ENCODE data around the gene GCNA.
"Not testable (repeated sequence)": the region's sequence is repeated elsewhere in the genome, so short reads cannot be mapped to it uniquely, and the experiment has no call there.

Gene GCNA

DNA sequence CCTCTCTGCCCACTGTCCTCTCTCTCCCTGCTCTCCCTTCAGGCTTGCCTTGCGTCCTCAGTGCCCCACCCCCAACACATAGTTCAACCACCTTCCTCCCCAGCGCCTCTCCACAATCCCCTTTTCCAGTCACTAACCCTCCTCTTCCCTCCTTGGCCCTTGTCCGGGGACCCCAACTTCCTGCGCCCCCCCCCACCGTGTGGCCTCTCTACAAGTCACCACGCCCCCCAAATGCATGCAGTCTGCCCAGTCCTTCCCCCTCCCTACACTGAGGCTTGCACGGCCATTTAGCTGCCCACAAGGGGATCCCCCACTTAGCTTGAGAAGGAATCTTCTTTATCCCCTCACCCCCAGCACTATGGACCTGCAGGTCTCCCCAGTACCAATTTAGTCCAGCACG lies 39.5 kb downstream of the GCNA start:
- no peak for DNase-seq

- DNase-seq, result no peak
These were observed 40.1 kb downstream of the GCNA start, which contains the start of gene CXCR3 for GRCh38 chrX:71618303-71618721. Gene CXCR3 (minus strand): TSS chrX:71618511. CDS start chrX:71618449, 62 bp downstream.

DNA sequence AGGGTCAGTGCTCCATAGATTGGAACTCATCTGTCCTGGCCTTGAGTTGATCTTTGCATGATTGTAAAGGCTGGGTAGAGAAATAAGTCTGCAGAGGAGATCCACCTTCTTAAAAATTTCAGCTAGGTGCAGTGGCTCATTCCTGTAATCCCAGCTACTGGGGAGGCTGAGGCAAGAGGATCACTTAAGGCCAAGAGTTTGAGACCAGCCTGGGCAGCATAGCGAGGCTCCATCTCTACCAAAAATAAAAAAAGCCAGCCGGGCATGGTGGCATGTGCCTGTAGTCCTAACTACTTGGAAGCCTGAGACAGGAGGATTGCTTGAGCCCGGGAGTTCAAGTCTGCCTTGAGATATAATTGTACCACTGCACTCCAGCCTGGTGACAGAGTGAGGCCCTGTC lies 40.5 kb downstream of the GCNA start:
- DNase-seq, result no peak

- DNase-seq, result no peak
These were observed 41.0 kb downstream of the GCNA start for GRCh38 chrX:71619193-71619592.

DNA sequence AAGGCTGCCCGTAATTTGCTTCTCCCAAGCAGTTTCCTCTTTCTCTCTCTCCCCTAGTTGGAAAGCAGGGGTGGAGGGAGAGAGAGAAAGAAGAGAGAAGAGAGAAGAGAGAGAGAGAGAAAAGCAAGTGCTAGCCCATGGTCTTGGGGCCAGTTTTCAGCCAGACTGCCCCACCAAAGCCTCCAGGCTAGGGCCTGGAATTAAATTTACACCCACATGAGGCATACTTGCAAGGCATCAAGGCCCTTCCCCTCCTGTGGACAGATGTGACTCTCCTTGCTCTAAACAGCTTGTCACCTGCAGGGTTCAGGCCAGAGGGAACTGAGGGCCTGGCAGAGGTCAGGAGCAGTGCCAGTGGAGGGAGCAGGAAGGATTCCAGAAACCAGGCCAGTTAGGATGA lies 41.7 kb downstream of the GCNA start:
- DNase-seq, result no peak

DNA sequence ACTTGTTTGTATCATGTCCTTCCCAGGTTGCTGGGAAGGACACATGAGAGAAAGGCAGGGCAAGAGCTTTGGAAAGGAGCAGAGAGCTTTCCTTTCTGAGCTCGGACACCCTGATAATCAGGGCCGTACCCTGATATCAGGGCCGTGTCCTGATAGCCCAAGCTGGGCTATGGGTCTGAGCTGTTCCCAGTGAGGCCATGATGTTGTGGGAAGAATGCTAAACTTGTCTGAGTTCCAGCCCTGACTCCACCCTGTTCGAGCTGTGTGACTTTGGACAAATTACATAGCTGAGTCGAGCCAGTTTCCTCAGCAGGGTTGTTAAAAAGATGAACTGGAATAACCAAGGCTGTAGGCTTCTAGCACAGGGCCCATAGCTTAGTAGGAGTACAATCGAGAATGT lies 43.4 kb downstream of the GCNA start:
- no peak for DNase-seq

DNA sequence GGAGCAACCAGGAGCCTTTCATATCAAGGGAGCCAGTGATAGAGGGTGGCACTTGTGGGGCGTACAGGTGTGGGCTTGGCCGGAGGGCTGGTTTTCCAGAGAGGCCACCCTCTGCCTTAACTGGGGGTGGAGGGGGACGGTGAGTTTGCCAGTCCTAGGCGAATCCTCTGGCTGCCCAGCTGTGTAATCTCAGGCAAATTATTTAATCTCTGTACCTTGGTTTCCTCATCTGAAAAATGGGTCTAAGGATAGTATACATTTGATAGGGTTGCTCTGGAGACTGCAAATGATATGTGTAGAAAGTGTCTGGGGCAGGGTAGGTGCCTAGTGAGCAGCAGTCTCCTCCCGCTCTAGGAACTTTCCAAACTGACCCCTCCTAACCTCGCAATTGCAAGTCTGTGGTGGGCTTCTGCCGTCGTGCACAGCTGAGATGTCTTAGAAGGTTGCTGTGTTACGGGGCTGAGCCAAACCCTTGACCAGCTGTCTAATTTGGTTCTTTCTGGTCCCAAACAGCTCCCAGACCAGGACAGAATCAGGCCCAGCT lies 43.9 kb downstream of the GCNA start:
- no peak for DNase-seq

GRCh38 chrX:71622576-71623450 lies 44.6 kb downstream of the GCNA start:
- DNase-seq, result no peak

GRCh38 chrX:71623714-71624113 lies 45.5 kb downstream of the GCNA start:
- DNase-seq, result no peak

DNA sequence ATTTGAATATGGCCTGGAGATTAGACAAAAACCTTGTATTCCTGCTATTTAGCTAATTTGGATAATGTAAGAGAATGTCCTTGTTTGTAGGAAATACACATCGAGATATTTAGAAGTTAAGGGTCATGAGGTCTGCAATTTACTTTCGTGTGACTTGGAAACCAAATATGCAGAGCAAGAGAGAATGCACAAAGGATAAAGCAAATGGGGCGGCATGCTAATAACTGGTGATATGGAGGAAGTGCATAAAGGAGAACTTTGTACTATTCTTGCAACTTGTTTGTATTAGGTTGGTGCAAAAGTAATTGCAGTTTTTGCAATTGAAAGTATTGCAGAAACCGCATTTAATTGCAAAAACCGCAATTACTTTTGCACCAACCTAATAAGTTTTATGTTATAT lies 47.2 kb downstream of the GCNA start:
- no peak for DNase-seq

DNA sequence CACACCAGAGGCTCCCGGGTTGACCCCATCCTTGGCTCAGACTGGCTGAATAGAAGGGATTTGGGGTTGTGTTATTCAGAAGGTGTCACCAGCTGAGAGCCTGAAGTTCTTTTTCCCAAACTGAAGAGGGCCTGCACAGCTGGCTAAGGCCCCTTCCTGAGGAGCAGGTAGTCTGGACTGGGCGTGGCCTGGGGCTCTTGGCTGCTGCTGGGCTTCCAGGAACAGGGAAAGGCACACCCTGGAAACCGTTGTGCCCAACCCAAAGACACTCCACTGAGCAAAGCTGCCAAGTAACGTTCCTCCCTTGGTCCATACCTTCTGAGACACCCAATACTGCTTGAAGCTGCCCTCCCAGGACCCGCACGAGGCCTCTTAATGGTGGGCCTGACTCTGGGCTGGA lies 48.3 kb downstream of the GCNA start:
- DNase-seq, result no peak

DNA sequence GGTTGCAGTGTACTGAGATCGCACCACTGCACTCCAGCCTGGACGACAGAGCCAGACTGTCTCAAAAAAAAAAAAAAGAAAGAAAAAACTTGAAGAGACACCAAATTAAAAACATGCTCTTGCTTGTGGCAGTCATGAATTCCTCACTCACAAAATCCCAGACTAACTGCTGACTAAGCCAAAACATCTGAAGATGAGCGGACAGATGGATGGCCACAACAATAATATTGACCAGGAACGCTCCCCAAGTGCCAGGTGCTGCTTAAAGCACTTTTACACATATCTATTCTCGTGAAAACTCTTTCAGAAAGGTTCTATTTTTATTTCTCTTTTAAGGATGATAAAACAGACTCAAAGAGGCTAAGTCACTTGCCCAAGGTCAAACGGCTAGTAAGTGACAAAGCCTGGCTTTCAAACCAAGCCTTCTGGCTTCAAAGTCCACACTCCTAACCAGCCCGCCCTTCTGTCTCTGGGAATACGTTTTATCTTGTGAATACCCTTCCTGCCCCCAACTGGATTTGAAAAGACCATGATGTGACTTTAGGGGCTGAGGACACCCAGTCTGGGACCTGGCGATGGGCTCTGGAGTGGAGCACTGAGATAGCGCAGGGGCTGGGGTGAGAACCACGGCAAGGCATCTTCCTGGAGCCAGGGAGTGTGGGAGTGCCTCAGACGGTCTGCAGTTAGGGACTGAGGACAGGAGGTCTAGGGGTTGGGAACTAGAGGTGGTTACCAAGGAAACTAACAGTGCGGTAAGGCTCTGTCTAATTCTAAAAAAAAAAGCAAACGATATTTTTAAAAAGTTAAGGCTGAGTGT lies 49.6 kb downstream of the GCNA start:
- no peak for DNase-seq

GRCh38 chrX:71629467-71629866 lies 51.2 kb downstream of the GCNA start:
- DNase-seq, result no peak

GRCh38 chrX:71632923-71633657 lies 54.9 kb downstream of the GCNA start:
- no peak for DNase-seq

DNA sequence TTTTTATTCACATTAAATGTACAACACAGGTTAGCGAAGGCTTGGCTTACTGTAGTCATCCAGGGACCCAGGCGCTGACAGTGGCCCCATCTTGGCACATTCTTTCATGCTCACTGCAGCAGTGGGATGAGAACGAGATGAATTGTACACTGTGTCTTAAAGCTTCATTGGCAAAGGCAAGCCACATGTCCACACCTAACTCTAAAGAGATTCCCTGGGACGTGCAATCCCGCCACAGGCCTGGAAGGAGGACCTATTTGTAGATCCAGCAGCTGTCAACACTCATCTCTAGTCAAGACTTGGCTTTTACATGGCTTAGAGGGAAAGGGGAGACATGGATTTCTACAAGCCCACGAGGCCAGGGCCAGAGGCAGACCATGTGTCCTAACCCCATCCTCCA lies 56.1 kb downstream of the GCNA start:
- DNase-seq, result no peak

GRCh38 chrX:71636438-71637252 lies 58.4 kb downstream of the GCNA start:
- DNase-seq, result no peak

GRCh38 chrX:71637253-71637618 lies 59.0 kb downstream of the GCNA start:
- DNase-seq, result no peak

DNA sequence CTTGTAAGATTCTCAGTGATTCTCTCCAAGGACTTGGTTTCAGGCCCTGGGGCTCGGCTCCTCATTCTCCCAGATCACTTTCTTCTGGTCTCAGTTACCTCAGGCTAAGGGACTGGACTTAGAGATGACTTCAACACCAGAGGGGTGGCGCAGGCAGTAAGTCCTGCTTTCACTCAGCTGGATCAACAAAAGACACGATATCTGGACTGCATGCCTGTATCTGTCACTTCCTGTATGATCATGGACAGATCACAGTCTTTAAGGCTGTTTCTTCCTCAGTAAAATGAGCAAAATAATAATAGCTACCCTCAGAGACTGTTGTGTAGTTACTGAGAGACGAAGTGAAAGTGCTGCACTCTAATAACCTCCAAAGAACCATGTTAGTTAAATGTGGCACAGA lies 59.6 kb downstream of the GCNA start:
- no peak for DNase-seq

DNA sequence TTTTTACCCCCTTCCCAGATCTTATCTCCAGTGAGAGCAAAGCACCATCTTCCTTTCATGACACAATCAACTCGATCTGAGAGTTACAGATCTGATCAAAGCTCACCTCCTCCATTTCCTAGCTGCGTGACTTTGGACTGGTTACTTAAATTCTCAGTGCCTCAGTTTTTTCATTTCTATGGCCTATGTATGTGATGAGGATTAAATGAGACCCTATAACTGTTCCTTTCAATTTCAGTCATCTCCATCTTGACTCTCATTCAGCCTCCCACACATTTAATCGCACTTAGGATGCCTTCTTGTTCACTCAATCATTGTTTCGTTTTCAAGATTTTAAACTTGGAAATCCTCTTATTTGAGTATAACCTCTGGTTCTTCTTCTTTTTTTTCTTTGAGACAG lies 60.2 kb downstream of the GCNA start:
- DNase-seq, result no peak

DNA sequence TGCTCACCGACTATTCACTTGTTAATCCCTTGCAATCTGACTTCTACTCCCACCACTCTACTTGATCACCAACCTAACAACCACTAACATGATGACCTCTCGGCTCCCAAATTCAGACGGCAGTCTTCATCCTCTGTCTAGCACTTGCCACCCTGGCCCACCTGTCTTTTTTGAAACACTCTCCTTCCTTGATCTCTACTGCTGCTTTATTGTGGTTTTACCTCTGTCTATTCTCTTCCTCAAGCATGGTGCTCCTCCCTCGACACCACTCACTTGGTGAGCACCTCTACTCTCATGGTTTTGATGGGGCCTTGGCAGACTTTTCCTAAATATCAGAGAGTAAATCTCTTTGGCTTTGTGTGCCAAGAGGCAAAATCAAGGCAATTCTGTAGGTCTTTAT lies 61.8 kb downstream of the GCNA start:
- no peak for DNase-seq

DNA sequence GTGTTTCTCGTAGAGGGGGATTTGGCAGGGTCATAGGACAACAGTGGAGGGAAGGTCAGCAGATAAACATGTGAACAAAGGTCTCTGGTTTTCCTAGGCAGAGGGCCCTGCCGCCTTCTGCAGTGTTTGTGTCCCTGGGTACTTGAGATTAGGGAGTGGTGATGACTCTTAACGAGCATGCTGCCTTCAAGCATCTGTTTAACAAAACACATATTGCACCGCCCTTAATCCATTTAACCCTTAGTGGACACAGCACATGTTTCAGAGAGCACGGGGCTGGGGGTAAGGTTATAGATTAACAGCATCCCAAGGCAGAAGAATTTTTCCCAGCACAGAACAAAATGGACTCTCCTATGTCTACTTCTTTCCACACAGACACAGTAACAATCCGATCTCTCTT lies 66.2 kb downstream of the GCNA start:
- DNase-seq, result not testable (repeated sequence)

GRCh38 chrX:71650333-71650969 lies 72.2 kb downstream of the GCNA start:
- DNase-seq, result no peak
